ENCODE measurements around the gene NTM. TPM values are rescaled to one million over a fixed set of nuclear protein-coding genes. Genes with fewer than 3 reads are reported as not detected.

The NTM gene
- total RNA-seq, 3 donors from 2014 or later = 0.66 to 9.0 (median 1.0) TPM

DNA sequence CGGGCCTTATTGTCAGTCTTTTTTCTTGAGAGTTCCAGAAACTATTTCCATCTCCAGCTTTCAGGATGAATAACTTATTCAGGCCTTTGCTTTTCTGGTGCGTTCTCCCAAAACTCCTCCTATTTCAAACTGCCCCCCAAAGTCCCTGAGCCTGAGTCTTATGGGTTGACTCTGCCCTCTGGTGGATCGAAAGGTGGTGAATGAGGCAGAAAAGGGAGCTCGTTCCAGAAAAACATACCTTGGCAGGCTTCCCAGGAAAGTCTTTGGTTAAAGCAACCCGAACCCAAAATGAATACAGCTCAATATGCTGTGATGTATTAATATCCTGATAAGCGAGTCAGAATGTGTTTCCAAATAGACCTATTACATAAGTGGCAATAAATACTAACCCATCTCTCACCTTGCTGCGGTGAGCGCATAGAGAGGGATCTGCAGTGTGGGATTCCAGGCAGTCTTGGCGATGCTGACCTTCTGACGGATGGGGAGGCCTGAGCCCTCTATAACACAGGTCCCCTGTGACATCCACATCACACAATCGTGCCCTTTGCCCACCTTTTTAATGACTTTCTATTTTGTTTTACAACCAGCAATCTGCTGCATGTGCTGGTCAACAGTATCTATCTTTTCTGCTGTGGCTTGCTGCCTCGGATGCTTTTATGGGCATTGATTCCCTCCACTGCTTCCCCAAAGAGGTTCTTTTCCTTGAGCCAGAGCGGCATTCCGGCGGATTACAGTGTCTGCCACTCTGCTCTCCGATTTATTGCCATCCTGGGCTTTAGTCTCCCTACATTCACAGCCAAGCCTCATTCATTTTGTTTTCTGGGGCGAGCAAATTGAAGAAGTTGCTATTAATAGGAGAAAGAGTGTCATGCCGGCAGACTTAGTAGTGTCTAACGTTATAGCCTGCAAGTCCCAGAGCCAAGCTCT lies 756.8 kb downstream of the NTM start:
- Histone ChIP-seq H3K27me3 (peaks cover 0 to 4% of the 10 kb centered on the region in 2 donors), H3K9me3 (no peaks in the 10 kb centered on the region), H3K4me1 (no peaks in the 10 kb centered on the region), H3K27ac (no peak overlapping the region), H3K36me3 (no peaks in the 10 kb centered on the region), H3K4me3 (peak overlapping the region; percentile 35 to 60 (median 41))
- no peak for TF ChIP-seq POLR2A (IDR thresholded peaks at IDR 0.05)
- intact Hi-C loops (cut with DNase I; ENCODE audit: low total_unique reads) = no loop called here
- DNase-seq (ENCODE audit: low spot score in 2 of 2) = peak in 1 of 2 donors; percentile 37

DNA sequence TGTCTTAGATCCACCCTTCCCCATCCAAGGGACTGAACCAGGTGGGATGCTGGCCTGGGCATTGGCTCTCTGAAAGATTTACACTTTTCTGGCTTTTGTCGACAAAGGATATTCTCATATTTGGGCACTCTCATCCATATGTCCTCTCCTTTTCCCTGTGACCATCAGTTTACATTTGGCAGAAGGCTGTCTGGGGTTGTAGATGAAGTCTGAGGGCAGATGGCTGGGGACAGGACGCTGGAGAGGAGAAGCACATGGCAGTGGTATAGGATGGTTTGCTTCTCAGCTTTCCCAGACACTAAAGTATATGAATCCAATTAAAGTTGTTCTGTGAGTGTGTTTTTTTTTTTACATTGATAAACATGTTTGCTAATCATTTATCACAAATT lies 757.5 kb downstream of the NTM start:
- Histone ChIP-seq H3K27ac (no peak overlapping the region), H3K36me3 (no peaks in the 10 kb centered on the region), H3K9me3 (no peaks in the 10 kb centered on the region), H3K4me3 (no peak overlapping the region), H3K4me1 (no peaks in the 10 kb centered on the region), H3K27me3 (peaks cover 0 to 4% of the 10 kb centered on the region in 2 donors)
- intact Hi-C loops (cut with DNase I; ENCODE audit: low total_unique reads) = no loop called here
- TF ChIP-seq, protein P1, sequence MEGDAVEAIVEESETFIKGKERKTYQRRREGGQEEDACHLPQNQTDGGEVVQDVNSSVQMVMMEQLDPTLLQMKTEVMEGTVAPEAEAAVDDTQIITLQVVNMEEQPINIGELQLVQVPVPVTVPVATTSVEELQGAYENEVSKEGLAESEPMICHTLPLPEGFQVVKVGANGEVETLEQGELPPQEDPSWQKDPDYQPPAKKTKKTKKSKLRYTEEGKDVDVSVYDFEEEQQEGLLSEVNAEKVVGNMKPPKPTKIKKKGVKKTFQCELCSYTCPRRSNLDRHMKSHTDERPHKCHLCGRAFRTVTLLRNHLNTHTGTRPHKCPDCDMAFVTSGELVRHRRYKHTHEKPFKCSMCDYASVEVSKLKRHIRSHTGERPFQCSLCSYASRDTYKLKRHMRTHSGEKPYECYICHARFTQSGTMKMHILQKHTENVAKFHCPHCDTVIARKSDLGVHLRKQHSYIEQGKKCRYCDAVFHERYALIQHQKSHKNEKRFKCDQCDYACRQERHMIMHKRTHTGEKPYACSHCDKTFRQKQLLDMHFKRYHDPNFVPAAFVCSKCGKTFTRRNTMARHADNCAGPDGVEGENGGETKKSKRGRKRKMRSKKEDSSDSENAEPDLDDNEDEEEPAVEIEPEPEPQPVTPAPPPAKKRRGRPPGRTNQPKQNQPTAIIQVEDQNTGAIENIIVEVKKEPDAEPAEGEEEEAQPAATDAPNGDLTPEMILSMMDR (IDR thresholded peaks at IDR 0.05) = no peak
- no peak for DNase-seq (ENCODE audit: low spot score in 2 of 2)

DNA sequence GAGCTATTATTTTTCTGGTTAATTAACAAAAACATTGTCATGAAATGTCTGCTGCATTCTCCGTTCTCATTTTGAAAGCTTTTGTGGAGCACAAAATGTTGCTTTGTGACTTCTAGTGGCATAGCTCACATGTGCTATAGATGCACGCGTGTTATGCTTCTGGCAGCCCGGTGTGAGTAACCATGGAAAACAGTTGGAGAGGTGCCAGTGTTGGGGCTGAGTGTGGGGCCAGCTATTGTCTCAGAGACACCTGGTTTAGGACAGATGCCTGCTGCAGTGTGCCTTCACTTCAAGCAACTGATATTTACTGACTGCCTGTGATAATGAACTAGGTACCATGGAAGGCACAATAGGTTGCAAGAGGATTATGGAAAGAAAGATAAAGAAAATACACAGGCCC lies 760.6 kb downstream of the NTM start:
- DNase-seq (ENCODE audit: low spot score in 2 of 2) = no peak
- Histone ChIP-seq H3K9me3 (no peaks in the 10 kb centered on the region), H3K4me1 (no peaks in the 10 kb centered on the region), H3K4me3 (no peak overlapping the region), H3K27me3 (peaks cover 0 to 4% of the 10 kb centered on the region in 2 donors), H3K36me3 (no peaks in the 10 kb centered on the region), H3K27ac (no peak overlapping the region)
- intact Hi-C loops (cut with DNase I; ENCODE audit: low total_unique reads) = no loop called here
- TF ChIP-seq POLR2A (IDR thresholded peaks at IDR 0.05) = no peak
- no peak for TF ChIP-seq POLR2AphosphoS5 (IDR thresholded peaks at IDR 0.05)
- TF ChIP-seq, protein P1 (IDR thresholded peaks at IDR 0.05) = no peak

DNA sequence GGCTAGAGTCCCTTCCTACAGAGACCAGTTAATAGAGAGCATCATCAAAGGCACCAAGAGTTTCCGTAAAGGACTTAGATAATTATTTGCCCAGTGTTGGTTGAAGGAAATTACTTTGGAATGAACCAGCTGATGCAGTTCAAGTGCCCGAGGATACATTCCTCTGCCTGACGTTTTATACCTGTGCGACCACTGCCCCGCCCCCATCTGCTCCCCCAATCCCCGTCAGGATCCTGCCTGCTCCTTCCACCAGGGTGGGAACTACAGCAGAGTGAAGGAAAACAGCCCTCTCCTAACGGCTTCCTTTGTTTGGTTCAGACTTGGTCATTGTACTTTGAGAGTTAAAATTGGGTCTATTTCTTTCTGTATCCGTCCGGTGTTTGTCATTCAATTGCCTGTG lies 761.5 kb downstream of the NTM start:
- intact Hi-C loops (cut with DNase I; ENCODE audit: low total_unique reads) = no loop called here
- DNase-seq (ENCODE audit: low spot score in 2 of 2) = no peak
- H3K4me1 ChIP-seq = no peaks in the 10 kb centered on the region
- no peaks in the 10 kb centered on the region for H3K36me3 ChIP-seq
- peaks cover 0 to 4% of the 10 kb centered on the region in 2 donors for H3K27me3 ChIP-seq
- no peaks in the 10 kb centered on the region for H3K9me3 ChIP-seq
- no peak overlapping the region for H3K4me3 ChIP-seq
- TF ChIP-seq POLR2AphosphoS5 (IDR thresholded peaks at IDR 0.05) = no peak
- no peak for TF ChIP-seq POLR2A (IDR thresholded peaks at IDR 0.05)
- TF ChIP-seq, protein P1 (IDR thresholded peaks at IDR 0.05) = no peak
- no peak overlapping the region for H3K27ac ChIP-seq

DNA sequence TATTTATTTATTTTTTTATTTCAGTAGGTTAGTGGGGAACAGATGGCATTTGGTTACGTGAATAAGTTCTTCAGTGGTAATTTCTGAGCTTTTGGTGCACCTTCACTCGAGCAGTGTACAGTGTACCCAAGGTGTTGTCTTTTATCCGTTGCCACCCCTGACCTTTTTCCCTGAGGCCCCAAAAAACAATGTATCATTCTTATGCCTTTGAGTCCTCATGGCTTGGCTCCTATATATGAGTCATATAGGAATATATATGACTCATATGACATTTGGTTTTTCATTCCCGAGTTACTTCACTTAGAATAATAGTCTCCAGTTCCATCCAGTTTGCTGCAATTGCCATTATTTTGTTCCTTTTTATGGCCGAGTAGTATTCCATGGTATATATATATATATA lies 763.9 kb downstream of the NTM start:
- Histone ChIP-seq H3K36me3 (no peaks in the 10 kb centered on the region), H3K9me3 (no peaks in the 10 kb centered on the region), H3K4me1 (no peaks in the 10 kb centered on the region), H3K27ac (no peak overlapping the region), H3K27me3 (peaks cover 0 to 4% of the 10 kb centered on the region in 2 donors), H3K4me3 (no peak overlapping the region)
- intact Hi-C loops (cut with DNase I; ENCODE audit: low total_unique reads) = no loop called here
- DNase-seq (ENCODE audit: low spot score in 2 of 2) = no peak
- TF ChIP-seq, protein P1 (IDR thresholded peaks at IDR 0.05) = no peak
- no peak for TF ChIP-seq POLR2A (IDR thresholded peaks at IDR 0.05)
- TF ChIP-seq POLR2AphosphoS5 (IDR thresholded peaks at IDR 0.05) = no peak

Data from breast epithelium (tissue), 4 donors.